Measurements from ENCODE around the gene PCDH9. TPM values are rescaled to one million over a fixed set of nuclear protein-coding genes. Genes with fewer than 3 reads are reported as not detected.

PCDH9 gene
- total and polyA plus RNA-seq, 2 experiments from 2014 or later = 0.31 to 0.52 TPM

DNA sequence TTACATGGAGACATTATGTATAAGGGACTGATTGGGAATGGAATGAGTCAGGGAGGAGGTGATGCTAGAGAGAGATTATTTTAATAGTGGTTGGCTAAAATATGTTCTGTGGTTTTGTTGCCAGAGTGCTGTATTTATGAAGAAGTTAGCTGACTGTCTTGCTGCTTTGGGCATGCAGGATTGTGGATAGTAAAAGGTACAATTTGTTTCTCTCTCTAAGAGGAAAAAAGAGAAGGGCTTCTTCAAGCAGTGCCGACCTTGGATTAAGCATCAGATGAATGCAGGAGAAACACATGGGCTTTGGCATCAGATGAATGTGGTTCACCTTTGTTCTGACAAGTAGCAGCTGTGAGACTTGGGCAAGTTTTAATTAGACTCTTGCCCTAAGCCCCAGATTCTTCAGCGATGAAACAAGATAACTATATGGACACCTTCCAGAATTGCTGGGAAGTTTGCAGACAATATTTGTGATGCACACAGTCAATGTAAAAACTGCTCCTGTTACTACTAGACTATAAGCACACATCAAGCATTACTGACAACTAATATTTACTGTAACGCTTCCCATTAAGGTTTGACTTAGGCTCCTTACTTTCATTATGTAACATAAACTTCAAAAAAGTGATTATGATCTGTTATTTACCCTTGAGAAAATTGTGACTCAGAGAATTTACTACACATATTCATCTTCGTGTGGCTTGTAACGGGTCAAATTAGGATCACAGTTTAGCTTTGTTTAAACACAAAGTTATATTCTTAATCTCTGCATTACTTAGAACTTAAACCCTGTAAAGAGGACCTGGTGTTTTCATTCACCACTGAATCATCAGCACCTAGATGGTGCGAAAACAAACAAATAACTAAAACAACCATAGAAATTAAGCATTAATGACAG is 824.0 kb downstream of the PCDH9 start:
- H3K27ac ChIP-seq (ENCODE audit: low read depth) = no peak overlapping the region
- no peak overlapping the region for H3K4me3 ChIP-seq

More for the DNA sequence above, 824.0 kb downstream of the PCDH9 start:
- Histone ChIP-seq H3K9me2 (ENCODE audit: insufficient read depth) (no peaks in the 10 kb centered on the region), H3K27me3 (ENCODE audit: insufficient read depth) (no peaks in the 10 kb centered on the region), H3K36me3 (ENCODE audit: insufficient read depth) (no peaks in the 10 kb centered on the region), H2AFZ (no peak overlapping the region), H3K4me1 (ENCODE audit: insufficient read depth) (peaks cover 9% of the 10 kb centered on the region), H3K79me2 (replicated peaks; ENCODE audit: insufficient read depth) (no peaks in the 10 kb centered on the region), H3F3A (replicated peaks; ENCODE audit: low read depth) (no peaks in the 10 kb centered on the region), H3K4me2 (no peak overlapping the region), H4K20me1 (replicated peaks; ENCODE audit: insufficient read depth) (no peaks in the 10 kb centered on the region)
- DNase-seq (ENCODE audit: low spot score) (no peak), ATAC-seq (no peak)
- TF ChIP-seq, protein P1, sequence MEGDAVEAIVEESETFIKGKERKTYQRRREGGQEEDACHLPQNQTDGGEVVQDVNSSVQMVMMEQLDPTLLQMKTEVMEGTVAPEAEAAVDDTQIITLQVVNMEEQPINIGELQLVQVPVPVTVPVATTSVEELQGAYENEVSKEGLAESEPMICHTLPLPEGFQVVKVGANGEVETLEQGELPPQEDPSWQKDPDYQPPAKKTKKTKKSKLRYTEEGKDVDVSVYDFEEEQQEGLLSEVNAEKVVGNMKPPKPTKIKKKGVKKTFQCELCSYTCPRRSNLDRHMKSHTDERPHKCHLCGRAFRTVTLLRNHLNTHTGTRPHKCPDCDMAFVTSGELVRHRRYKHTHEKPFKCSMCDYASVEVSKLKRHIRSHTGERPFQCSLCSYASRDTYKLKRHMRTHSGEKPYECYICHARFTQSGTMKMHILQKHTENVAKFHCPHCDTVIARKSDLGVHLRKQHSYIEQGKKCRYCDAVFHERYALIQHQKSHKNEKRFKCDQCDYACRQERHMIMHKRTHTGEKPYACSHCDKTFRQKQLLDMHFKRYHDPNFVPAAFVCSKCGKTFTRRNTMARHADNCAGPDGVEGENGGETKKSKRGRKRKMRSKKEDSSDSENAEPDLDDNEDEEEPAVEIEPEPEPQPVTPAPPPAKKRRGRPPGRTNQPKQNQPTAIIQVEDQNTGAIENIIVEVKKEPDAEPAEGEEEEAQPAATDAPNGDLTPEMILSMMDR (conservative IDR thresholded peaks at IDR 0.05; ENCODE audit: low read depth in 2 of 2) = no peak
- TF ChIP-seq POLR2AphosphoS5 (IDR thresholded peaks at IDR 0.05; ENCODE audit: low read depth) (no peak), CREB1 (CRISPR knock-in tag; IDR thresholded peaks at IDR 0.05; ENCODE audit: low read depth) (no peak), EZH2 (IDR thresholded peaks at IDR 0.05; ENCODE audit: low read depth, unreplicated experiment) (no peak), EZH2phosphoT487 (IDR thresholded peaks at IDR 0.05; ENCODE audit: unreplicated experiment) (no peak), JUNB (IDR thresholded peaks at IDR 0.05; ENCODE audit: unreplicated experiment) (no peak), STAT1 (IDR thresholded peaks at IDR 0.05; ENCODE audit: unreplicated experiment) (no peak), ZNF114 (CRISPR knock-in tag; IDR thresholded peaks at IDR 0.05) (no peak), ZNF331 (CRISPR knock-in tag; IDR thresholded peaks at IDR 0.05; ENCODE audit: low read depth) (no peak), NANOG (IDR thresholded peaks at IDR 0.05; ENCODE audit: borderline replicate concordance) (no peak)
- TF ChIP-seq, protein P2, sequence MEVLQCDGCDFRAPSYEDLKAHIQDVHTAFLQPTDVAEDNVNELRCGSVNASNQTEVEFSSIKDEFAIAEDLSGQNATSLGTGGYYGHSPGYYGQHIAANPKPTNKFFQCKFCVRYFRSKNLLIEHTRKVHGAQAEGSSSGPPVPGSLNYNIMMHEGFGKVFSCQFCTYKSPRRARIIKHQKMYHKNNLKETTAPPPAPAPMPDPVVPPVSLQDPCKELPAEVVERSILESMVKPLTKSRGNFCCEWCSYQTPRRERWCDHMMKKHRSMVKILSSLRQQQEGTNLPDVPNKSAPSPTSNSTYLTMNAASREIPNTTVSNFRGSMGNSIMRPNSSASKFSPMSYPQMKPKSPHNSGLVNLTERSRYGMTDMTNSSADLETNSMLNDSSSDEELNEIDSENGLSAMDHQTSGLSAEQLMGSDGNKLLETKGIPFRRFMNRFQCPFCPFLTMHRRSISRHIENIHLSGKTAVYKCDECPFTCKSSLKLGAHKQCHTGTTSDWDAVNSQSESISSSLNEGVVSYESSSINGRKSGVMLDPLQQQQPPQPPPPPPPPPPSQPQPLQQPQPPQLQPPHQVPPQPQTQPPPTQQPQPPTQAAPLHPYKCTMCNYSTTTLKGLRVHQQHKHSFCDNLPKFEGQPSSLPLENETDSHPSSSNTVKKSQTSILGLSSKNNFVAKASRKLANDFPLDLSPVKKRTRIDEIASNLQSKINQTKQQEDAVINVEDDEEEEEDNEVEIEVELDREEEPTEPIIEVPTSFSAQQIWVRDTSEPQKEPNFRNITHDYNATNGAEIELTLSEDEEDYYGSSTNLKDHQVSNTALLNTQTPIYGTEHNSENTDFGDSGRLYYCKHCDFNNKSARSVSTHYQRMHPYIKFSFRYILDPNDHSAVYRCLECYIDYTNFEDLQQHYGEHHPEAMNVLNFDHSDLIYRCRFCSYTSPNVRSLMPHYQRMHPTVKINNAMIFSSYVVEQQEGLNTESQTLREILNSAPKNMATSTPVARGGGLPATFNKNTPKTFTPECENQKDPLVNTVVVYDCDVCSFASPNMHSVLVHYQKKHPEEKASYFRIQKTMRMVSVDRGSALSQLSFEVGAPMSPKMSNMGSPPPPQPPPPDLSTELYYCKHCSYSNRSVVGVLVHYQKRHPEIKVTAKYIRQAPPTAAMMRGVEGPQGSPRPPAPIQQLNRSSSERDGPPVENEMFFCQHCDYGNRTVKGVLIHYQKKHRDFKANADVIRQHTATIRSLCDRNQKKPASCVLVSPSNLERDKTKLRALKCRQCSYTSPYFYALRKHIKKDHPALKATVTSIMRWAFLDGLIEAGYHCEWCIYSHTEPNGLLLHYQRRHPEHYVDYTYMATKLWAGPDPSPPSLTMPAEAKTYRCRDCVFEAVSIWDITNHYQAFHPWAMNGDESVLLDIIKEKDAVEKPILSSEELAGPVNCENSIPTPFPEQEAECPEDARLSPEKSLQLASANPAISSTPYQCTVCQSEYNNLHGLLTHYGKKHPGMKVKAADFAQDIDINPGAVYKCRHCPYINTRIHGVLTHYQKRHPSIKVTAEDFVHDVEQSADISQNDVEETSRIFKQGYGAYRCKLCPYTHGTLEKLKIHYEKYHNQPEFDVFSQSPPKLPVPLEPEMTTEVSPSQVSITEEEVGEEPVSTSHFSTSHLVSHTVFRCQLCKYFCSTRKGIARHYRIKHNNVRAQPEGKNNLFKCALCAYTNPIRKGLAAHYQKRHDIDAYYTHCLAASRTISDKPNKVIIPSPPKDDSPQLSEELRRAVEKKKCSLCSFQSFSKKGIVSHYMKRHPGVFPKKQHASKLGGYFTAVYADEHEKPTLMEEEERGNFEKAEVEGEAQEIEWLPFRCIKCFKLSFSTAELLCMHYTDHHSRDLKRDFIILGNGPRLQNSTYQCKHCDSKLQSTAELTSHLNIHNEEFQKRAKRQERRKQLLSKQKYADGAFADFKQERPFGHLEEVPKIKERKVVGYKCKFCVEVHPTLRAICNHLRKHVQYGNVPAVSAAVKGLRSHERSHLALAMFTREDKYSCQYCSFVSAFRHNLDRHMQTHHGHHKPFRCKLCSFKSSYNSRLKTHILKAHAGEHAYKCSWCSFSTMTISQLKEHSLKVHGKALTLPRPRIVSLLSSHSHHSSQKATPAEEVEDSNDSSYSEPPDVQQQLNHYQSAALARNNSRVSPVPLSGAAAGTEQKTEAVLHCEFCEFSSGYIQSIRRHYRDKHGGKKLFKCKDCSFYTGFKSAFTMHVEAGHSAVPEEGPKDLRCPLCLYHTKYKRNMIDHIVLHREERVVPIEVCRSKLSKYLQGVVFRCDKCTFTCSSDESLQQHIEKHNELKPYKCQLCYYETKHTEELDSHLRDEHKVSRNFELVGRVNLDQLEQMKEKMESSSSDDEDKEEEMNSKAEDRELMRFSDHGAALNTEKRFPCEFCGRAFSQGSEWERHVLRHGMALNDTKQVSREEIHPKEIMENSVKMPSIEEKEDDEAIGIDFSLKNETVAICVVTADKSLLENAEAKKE (CRISPR knock-in tag; IDR thresholded peaks at IDR 0.05) = no peak
- TF ChIP-seq, protein P3, sequence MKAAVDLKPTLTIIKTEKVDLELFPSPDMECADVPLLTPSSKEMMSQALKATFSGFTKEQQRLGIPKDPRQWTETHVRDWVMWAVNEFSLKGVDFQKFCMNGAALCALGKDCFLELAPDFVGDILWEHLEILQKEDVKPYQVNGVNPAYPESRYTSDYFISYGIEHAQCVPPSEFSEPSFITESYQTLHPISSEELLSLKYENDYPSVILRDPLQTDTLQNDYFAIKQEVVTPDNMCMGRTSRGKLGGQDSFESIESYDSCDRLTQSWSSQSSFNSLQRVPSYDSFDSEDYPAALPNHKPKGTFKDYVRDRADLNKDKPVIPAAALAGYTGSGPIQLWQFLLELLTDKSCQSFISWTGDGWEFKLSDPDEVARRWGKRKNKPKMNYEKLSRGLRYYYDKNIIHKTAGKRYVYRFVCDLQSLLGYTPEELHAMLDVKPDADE (IDR thresholded peaks at IDR 0.05) = no peak
- TF ChIP-seq, protein P4, sequence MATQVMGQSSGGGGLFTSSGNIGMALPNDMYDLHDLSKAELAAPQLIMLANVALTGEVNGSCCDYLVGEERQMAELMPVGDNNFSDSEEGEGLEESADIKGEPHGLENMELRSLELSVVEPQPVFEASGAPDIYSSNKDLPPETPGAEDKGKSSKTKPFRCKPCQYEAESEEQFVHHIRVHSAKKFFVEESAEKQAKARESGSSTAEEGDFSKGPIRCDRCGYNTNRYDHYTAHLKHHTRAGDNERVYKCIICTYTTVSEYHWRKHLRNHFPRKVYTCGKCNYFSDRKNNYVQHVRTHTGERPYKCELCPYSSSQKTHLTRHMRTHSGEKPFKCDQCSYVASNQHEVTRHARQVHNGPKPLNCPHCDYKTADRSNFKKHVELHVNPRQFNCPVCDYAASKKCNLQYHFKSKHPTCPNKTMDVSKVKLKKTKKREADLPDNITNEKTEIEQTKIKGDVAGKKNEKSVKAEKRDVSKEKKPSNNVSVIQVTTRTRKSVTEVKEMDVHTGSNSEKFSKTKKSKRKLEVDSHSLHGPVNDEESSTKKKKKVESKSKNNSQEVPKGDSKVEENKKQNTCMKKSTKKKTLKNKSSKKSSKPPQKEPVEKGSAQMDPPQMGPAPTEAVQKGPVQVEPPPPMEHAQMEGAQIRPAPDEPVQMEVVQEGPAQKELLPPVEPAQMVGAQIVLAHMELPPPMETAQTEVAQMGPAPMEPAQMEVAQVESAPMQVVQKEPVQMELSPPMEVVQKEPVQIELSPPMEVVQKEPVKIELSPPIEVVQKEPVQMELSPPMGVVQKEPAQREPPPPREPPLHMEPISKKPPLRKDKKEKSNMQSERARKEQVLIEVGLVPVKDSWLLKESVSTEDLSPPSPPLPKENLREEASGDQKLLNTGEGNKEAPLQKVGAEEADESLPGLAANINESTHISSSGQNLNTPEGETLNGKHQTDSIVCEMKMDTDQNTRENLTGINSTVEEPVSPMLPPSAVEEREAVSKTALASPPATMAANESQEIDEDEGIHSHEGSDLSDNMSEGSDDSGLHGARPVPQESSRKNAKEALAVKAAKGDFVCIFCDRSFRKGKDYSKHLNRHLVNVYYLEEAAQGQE (IDR thresholded peaks at IDR 0.05; ENCODE audit: unreplicated experiment) = no peak
- Mint-ChIP-seq H3K27ac (no peak overlapping the region), H3K36me3 (ENCODE audit: low read depth) (no peaks in the 10 kb centered on the region), H3K4me1 (peaks cover 17% of the 10 kb centered on the region), H3K4me3 (no peak overlapping the region), H3K27me3 (ENCODE audit: insufficient read depth, low read depth, poor library complexity) (no peaks in the 10 kb centered on the region), H3K9me3 (no peaks in the 10 kb centered on the region; the same call in 2 of the 3 replicates)

All from GM23338 (cell line).